HCT116 (cell line): ENCODE data around the gene GNA12. TPM values are rescaled to one million over a fixed set of nuclear protein-coding genes. Genes with fewer than 3 reads are reported as not detected.

ENCODE experiments used
- ATAC-seq: fragments of 200-7000 bp; cut with Tn5 transposase; 2 replicates; pipeline ENCODE4 v1.9.1; 2020; ENCODE audit warnings: mild to moderate bottlenecking, moderate library complexity
- BruUV-seq: library from RNA; stranded (reverse); fragments of 400-500 nt; replicated peaks from 2 replicates; lab custom pipeline; 2021; lab: Mats Ljungman, UMichigan
- CTCF ChIA-PET: fragments of 300-600 bp; sonication (Branson Sonifier 250); formaldehyde crosslinking; loops from one replicate; lab custom pipeline; 2021; ENCODE audit warnings: antibody characterized with exemption; lab: Charles Lee
- POLR2A ChIA-PET: fragments of 300-600, 350-600 bp; sonication (Branson Sonifier 250); formaldehyde crosslinking; loops from one replicate; lab custom pipeline; 2021; ENCODE audit warnings: antibody characterized with exemption; lab: Charles Lee
- RAD21 ChIA-PET, 2 experiments: fragments of 300-600 bp; sonication (Branson Sonifier 250); formaldehyde crosslinking; loops; one replicate each; lab custom pipeline; 2023; ENCODE audit warnings: low total read pairs in 2 of 2; ENCODE audit not compliant: uncharacterized antibody in 2 of 2, unreplicated experiment in 2 of 2, low non-redundant PET in 1 of 2; lab: Charles Lee
- DNase-seq: peaks from one replicate; pipeline ENCODE4 v3.0.0-alpha.2; 2010; ENCODE audit warnings: low read depth, low spot score
- H2AFZ ChIP-seq: fragments of 200-600 bp; shearing (Covaris generic), sonication (generic); 2 replicates; pipeline ENCODE4 v1.6.1; 2017; ENCODE audit warnings: low read depth, mixed run types, mixed read lengths, antibody characterized with exemption, low read length; ENCODE audit not compliant: poor library complexity, severe bottlenecking
- H3K27ac ChIP-seq: 2 replicates; pipeline ENCODE4 v1.5.1; 2012; ENCODE audit warnings: low read depth, low read length
- H3K27me3 ChIP-seq: fragments of 200-600 bp; sonication (generic); 2 replicates; pipeline ENCODE4 v1.6.1; 2016; ENCODE audit warnings: mixed run types, low read length, mixed read lengths; ENCODE audit not compliant: insufficient read depth
- H3K36me3 ChIP-seq, 2 experiments: fragments of 200-500 bp in 1 of 2; fragments of 200-600 bp in 1 of 2; sonication (Bioruptor generic) in 1 of 2; sonication (generic) in 1 of 2; 2 replicates each; pipeline versions ENCODE4 v1.5.1 to v1.6.1; 2014 to 2016; ENCODE audit warnings: low read length in 2 of 2, inconsistent platforms in 1 of 2, mixed read lengths in 1 of 2, mixed run types in 1 of 2; ENCODE audit not compliant: insufficient read depth in 2 of 2, control insufficient read depth in 1 of 2
- H3K4me1 ChIP-seq, 2 experiments: fragments of 200-600 bp in 1 of 2; sonication (generic) in 1 of 2; 2 replicates each; pipeline versions ENCODE4 v1.5.1 to v1.6.1; 2012 to 2017; ENCODE audit warnings: low read length in 2 of 2, inconsistent platforms in 1 of 2, mild to moderate bottlenecking in 1 of 2, mixed read lengths in 1 of 2, mixed run types in 1 of 2, moderate library complexity in 1 of 2; ENCODE audit not compliant: insufficient read depth in 2 of 2, control insufficient read depth in 1 of 2
- H3K4me2 ChIP-seq: fragments of 200-600 bp; sonication (generic); 2 replicates; pipeline ENCODE4 v1.6.1; 2017; ENCODE audit warnings: mixed run types, low read length, mixed read lengths
- H3K4me3 ChIP-seq, 2 experiments: fragments of 200-600 bp in 1 of 2; sonication (generic) in 1 of 2; replicated peaks in 1 of 2; 2 replicates each; pipeline ENCODE4 v1.5.1; 2011 to 2016; ENCODE audit warnings: low read length in 2 of 2, control low read depth in 1 of 2, low read depth in 1 of 2, mild to moderate bottlenecking in 1 of 2, mixed read lengths in 1 of 2, mixed run types in 1 of 2
- H3K79me2 ChIP-seq: fragments of 200-600 bp; sonication (generic); 2 replicates; pipeline ENCODE4 v1.6.1; 2017; ENCODE audit warnings: mild to moderate bottlenecking, mixed run types, low read length, moderate library complexity, mixed read lengths; ENCODE audit not compliant: insufficient read depth
- H3K9ac ChIP-seq: fragments of 200-600 bp; sonication (generic); 2 replicates; pipeline ENCODE4 v1.6.1; 2016; ENCODE audit warnings: low read length, mixed read lengths
- H3K9me2 ChIP-seq: fragments of 200-600 bp; sonication (generic), shearing (Covaris generic); 2 replicates; pipeline ENCODE4 v1.6.1; 2017; ENCODE audit warnings: mixed run types, mild to moderate bottlenecking, moderate library complexity; ENCODE audit not compliant: insufficient read depth
- H3K9me3 ChIP-seq, 2 experiments: fragments of 200-500 bp in 1 of 2; fragments of 200-600 bp in 1 of 2; sonication (Bioruptor generic) in 1 of 2; sonication (generic) in 1 of 2; 2 replicates each; pipeline ENCODE4 v1.6.1; 2014 to 2017; ENCODE audit warnings: low read length in 2 of 2, mixed read lengths in 2 of 2, inconsistent platforms in 1 of 2, low read depth in 1 of 2, mild to moderate bottlenecking in 1 of 2, mixed run types in 1 of 2, moderate library complexity in 1 of 2; ENCODE audit not compliant: control insufficient read depth in 1 of 2, insufficient read depth in 1 of 2
- H4K20me1 ChIP-seq: fragments of 200-600 bp; sonication (generic), shearing (Covaris generic); 2 replicates; pipeline ENCODE4 v1.6.1; 2017; ENCODE audit warnings: mixed run types, mild to moderate bottlenecking, moderate library complexity; ENCODE audit not compliant: insufficient read depth
- EGR1 ChIP-seq: IDR thresholded peaks from 2 replicates; pipeline ENCODE4 v1.6.1; 2012; ENCODE audit warnings: low read depth
- ELF1 ChIP-seq: IDR thresholded peaks from 2 replicates; pipeline ENCODE4 v1.6.1; 2012; ENCODE audit warnings: low read depth, borderline replicate concordance
- EZH2 ChIP-seq: fragments of 200-600 bp; sonication (generic); IDR thresholded peaks from 2 replicates; pipeline ENCODE4 v1.6.1; 2017; ENCODE audit warnings: antibody characterized with exemption, mixed run types
- EZH2phosphoT487 ChIP-seq: fragments of 200-600 bp; IDR thresholded peaks from 2 replicates; pipeline ENCODE4 v1.6.1; 2018; ENCODE audit warnings: antibody characterized with exemption, borderline replicate concordance
- POLR2AphosphoS5 ChIP-seq: IDR thresholded peaks from 2 replicates; pipeline ENCODE4 v1.6.1; 2011; ENCODE audit warnings: mild to moderate bottlenecking, low read depth, low read length, moderate library complexity
- RAD21 ChIP-seq: IDR thresholded peaks from 2 replicates; pipeline ENCODE4 v1.6.1; 2012; ENCODE audit warnings: low read depth, mild to moderate bottlenecking
- SIN3A ChIP-seq: IDR thresholded peaks from 2 replicates; pipeline ENCODE4 v1.6.1; 2012; ENCODE audit warnings: low read depth
- SRF ChIP-seq: IDR thresholded peaks from 2 replicates; pipeline ENCODE4 v1.6.1; 2012; ENCODE audit warnings: low read depth
- TCF7L2 ChIP-seq: IDR thresholded peaks from 2 replicates; pipeline ENCODE4 v1.7.0; 2011; ENCODE audit warnings: borderline replicate concordance, inconsistent platforms; ENCODE audit not compliant: insufficient read depth, insufficient read length; ENCODE audit errors: extremely low read depth
- YY1 ChIP-seq: IDR thresholded peaks from 2 replicates; pipeline ENCODE4 v1.6.1; 2011; ENCODE audit warnings: low read length, low read depth, moderate library complexity, mild to moderate bottlenecking; ENCODE audit not compliant: insufficient replicate concordance; ENCODE audit errors: extremely low read depth
- ZFX ChIP-seq: fragments of 450-650 bp; IDR thresholded peaks from 2 replicates; pipeline ENCODE4 v1.6.1; 2017
- intact Hi-C: fragments of 100-400 bp; cut with micrococcal nuclease; formaldehyde crosslinking; loops from 2 replicates; pipeline ENCODE4 v1.10.0; 2022
- total RNA-seq: library from RNA; stranded (reverse); gene quantifications from one replicate; pipeline ENCODE4 v1.2.1, GENCODE V29; 2021; ENCODE audit not compliant: unreplicated experiment
- TF ChIP-seq, protein P1 (sequence below): IDR thresholded peaks from 2 replicates; pipeline ENCODE4 v1.6.1; 2011; ENCODE audit warnings: mild to moderate bottlenecking, low read length, moderate library complexity; ENCODE audit not compliant: insufficient replicate concordance; ENCODE audit errors: extremely low read depth
- TF ChIP-seq, protein P2 (sequence below), 3 experiments: fragments of 200-600 bp in 1 of 3; sonication (generic) in 1 of 3; IDR thresholded peaks in 2 of 3; conservative IDR thresholded peaks in 1 of 3; 2 replicates each; pipeline ENCODE4 v1.5.1; 2012 to 2017; ENCODE audit warnings: low read depth in 2 of 3, low read length in 2 of 3, antibody characterized with exemption in 1 of 3, borderline replicate concordance in 1 of 3, control low read depth in 1 of 3, mild to moderate bottlenecking in 1 of 3, mixed read lengths in 1 of 3, mixed run types in 1 of 3, moderate library complexity in 1 of 3; ENCODE audit not compliant: insufficient read depth in 1 of 3
- TF ChIP-seq, protein P3 (sequence below): IDR thresholded peaks from 2 replicates; pipeline ENCODE4 v1.6.1; 2012; ENCODE audit warnings: low read depth
- TF ChIP-seq, protein P4 (sequence below): IDR thresholded peaks from 2 replicates; pipeline ENCODE4 v1.6.1; 2012

Gene GNA12
- total RNA-seq, 1 experiment from 2014 or later, result 32.6 TPM

DNA sequence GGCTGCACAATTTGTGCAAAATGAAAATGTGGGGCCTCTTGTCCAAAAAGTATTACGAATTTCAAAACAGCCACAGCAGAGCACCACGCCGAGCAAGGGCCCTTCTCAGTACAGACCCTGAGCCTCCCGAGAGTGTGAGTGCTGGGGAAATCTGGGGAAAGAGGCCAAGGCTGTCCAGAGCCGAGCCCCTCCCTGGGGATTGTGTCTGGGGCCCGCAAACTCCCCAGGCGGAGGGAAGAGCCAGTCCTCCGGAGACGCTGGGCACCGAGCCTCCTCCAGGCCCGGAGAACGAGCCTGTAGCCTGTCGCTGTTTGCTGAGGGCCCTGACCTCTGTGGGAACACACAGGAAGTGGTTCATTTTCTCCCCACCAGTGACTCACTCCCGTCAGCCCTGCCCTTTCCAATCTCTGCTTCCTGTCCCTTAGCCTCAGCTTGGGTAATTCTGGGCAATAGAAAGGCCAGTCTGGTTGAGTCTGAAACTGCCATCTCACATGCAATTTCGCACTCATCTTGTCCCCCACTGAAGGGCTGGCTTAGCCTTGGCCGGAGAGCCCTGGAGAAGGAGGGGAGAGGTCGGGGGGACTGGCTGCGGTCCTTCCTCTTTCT lies 19.5 kb upstream of the GNA12 start (continued):
- TF ChIP-seq ELF1, result no peak; the same call in 1 of the 2 replicates
- 0 out of 2 replicates have a peak, but pooled peaks have one; percentile 40 for TF ChIP-seq EGR1
- peak; percentile 72 for TF ChIP-seq SIN3A
- TF ChIP-seq ZFX, result peak; percentile 74; the same call in 1 of the 2 replicates

DNA sequence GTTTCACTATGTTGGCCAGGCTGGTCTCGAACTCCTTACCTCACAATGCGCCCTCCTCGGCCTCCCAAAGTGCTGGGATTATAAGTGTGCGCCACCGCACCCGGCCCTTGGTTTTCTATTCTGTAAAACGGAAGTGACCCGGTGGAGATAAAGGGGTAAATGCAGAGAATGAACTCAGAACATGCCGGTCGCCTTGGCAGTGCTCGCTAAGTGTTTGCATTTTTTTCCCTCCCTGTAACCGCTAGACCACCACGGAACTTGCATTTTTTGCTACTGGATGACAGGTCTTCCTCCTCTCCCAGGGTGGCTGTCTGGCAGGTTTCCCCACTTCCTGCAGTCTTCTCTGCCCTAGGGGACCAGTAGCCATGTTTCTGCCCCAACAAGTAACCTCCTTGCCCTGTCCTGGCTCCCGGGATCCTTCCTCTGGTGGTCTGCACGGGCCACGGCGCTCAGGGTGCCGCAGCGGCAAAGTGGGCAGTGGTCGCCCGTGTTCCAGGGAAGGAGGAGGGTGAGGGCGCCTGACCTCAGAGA lies 18.8 kb upstream of the GNA12 start:
- peak overlapping the region; percentile 99 for H3K4me2 ChIP-seq
- H3K9me3 ChIP-seq, result no peaks in the 10 kb centered on the region
- RAD21 ChIA-PET, result no interaction called here
- CTCF ChIA-PET, result interaction anchor here (0.6 kb wide), 1 partner anchor 1963 kb away, joined by 3 read pairs; no protein-coding TSS in a partner anchor
- ATAC-seq (peak; percentile 11), DNase-seq (no peak)
- H4K20me1 ChIP-seq, result no peaks in the 10 kb centered on the region
- H3K27me3 ChIP-seq, result no peaks in the 10 kb centered on the region
- no peaks in the 10 kb centered on the region for H3K9me2 ChIP-seq
- intact Hi-C loops, result loop anchor here (5.0 to 10.0 kb wide), 2 partner anchors 1034 to 1752 kb away; no protein-coding TSS in a partner anchor
- peak overlapping the region; percentile 59 to 72 for H3K4me3 ChIP-seq
- peak overlapping the region; percentile 79 for H3K27ac ChIP-seq
- POLR2A ChIA-PET, result no interaction called here
- no TSS peak for BruUV-seq
- no peaks in the 10 kb centered on the region for H3K36me3 ChIP-seq
- peaks cover 18 to 27% of the 10 kb centered on the region in 2 experiments for H3K4me1 ChIP-seq
- no peak overlapping the region for H2AFZ ChIP-seq
- H3K79me2 ChIP-seq, result no peaks in the 10 kb centered on the region
- peak overlapping the region; percentile 79 for H3K9ac ChIP-seq
- no peak for TF ChIP-seq ELF1
- TF ChIP-seq, protein P1, sequence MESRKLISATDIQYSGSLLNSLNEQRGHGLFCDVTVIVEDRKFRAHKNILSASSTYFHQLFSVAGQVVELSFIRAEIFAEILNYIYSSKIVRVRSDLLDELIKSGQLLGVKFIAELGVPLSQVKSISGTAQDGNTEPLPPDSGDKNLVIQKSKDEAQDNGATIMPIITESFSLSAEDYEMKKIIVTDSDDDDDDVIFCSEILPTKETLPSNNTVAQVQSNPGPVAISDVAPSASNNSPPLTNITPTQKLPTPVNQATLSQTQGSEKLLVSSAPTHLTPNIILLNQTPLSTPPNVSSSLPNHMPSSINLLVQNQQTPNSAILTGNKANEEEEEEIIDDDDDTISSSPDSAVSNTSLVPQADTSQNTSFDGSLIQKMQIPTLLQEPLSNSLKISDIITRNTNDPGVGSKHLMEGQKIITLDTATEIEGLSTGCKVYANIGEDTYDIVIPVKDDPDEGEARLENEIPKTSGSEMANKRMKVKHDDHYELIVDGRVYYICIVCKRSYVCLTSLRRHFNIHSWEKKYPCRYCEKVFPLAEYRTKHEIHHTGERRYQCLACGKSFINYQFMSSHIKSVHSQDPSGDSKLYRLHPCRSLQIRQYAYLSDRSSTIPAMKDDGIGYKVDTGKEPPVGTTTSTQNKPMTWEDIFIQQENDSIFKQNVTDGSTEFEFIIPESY, result no peak
- TF ChIP-seq, protein P2, sequence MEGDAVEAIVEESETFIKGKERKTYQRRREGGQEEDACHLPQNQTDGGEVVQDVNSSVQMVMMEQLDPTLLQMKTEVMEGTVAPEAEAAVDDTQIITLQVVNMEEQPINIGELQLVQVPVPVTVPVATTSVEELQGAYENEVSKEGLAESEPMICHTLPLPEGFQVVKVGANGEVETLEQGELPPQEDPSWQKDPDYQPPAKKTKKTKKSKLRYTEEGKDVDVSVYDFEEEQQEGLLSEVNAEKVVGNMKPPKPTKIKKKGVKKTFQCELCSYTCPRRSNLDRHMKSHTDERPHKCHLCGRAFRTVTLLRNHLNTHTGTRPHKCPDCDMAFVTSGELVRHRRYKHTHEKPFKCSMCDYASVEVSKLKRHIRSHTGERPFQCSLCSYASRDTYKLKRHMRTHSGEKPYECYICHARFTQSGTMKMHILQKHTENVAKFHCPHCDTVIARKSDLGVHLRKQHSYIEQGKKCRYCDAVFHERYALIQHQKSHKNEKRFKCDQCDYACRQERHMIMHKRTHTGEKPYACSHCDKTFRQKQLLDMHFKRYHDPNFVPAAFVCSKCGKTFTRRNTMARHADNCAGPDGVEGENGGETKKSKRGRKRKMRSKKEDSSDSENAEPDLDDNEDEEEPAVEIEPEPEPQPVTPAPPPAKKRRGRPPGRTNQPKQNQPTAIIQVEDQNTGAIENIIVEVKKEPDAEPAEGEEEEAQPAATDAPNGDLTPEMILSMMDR (IDR thresholded peaks at IDR 0.05 in 2 of 3, conservative IDR thresholded peaks at IDR 0.05 in 1 of 3; ENCODE audit: borderline replicate concordance in 1 of 3, insufficient read depth in 1 of 3, low read depth in 2 of 3, low read length in 2 of 3), result no peak
- no peak for TF ChIP-seq YY1
- no peak for TF ChIP-seq TCF7L2
- TF ChIP-seq, protein P3, sequence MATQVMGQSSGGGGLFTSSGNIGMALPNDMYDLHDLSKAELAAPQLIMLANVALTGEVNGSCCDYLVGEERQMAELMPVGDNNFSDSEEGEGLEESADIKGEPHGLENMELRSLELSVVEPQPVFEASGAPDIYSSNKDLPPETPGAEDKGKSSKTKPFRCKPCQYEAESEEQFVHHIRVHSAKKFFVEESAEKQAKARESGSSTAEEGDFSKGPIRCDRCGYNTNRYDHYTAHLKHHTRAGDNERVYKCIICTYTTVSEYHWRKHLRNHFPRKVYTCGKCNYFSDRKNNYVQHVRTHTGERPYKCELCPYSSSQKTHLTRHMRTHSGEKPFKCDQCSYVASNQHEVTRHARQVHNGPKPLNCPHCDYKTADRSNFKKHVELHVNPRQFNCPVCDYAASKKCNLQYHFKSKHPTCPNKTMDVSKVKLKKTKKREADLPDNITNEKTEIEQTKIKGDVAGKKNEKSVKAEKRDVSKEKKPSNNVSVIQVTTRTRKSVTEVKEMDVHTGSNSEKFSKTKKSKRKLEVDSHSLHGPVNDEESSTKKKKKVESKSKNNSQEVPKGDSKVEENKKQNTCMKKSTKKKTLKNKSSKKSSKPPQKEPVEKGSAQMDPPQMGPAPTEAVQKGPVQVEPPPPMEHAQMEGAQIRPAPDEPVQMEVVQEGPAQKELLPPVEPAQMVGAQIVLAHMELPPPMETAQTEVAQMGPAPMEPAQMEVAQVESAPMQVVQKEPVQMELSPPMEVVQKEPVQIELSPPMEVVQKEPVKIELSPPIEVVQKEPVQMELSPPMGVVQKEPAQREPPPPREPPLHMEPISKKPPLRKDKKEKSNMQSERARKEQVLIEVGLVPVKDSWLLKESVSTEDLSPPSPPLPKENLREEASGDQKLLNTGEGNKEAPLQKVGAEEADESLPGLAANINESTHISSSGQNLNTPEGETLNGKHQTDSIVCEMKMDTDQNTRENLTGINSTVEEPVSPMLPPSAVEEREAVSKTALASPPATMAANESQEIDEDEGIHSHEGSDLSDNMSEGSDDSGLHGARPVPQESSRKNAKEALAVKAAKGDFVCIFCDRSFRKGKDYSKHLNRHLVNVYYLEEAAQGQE, result no peak
- no peak for TF ChIP-seq SRF
- TF ChIP-seq EGR1, result no peak
- no peak for TF ChIP-seq ZFX
- TF ChIP-seq SIN3A, result no peak
- TF ChIP-seq, protein P4, sequence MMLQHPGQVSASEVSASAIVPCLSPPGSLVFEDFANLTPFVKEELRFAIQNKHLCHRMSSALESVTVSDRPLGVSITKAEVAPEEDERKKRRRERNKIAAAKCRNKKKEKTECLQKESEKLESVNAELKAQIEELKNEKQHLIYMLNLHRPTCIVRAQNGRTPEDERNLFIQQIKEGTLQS, result no peak
- TF ChIP-seq EZH2, result no peak
- no peak for TF ChIP-seq POLR2AphosphoS5
- no peak for TF ChIP-seq RAD21
- no peak for TF ChIP-seq EZH2phosphoT487
